ENCODE measurements around the gene PHKA2.
"Not testable (repeated sequence)": the region's sequence is repeated elsewhere in the genome, so short reads cannot be mapped to it uniquely, and the experiment has no call there.

Gene PHKA2

GRCh38 chrX:18855919-18856644 is 127.8 kb downstream of the PHKA2 start:
- no peak for DNase-seq

GRCh38 chrX:18847901-18848300 is 136.0 kb downstream of the PHKA2 start:
- DNase-seq: not testable (repeated sequence)
